HepG2 (cell line): ENCODE results near the gene RNF208. TPM values are rescaled to one million over a fixed set of nuclear protein-coding genes. Genes with fewer than 3 reads are reported as not detected.

Experiments used
- CEBPZ ChIP-seq: IDR thresholded peaks from 2 replicates; pipeline ENCODE4 v1.6.1; 2012; ENCODE audit warnings: low read length, improper control_type of control experiment
- MBNL3 ChIP-seq: fragments of 250-450 bp; sonication (Bioruptor Pico); conservative IDR thresholded peaks from 2 replicates; pipeline ENCODE4 v1.8.0; 2022; ENCODE audit warnings: mild to moderate bottlenecking, inconsistent platforms
- NCOA1 ChIP-seq: sonication (generic); formaldehyde crosslinking; IDR thresholded peaks from 2 replicates; pipeline ENCODE4 v1.9.0; 2021; ENCODE audit warnings: missing genetic modification reagents
- NFKB2 ChIP-seq: sonication (generic); formaldehyde crosslinking; IDR thresholded peaks from 2 replicates; pipeline ENCODE4 v1.4.0; 2020; ENCODE audit warnings: missing genetic modification reagents, borderline replicate concordance
- PHF20 ChIP-seq: sonication (generic); formaldehyde crosslinking; IDR thresholded peaks from 2 replicates; pipeline ENCODE4 v1.5.0; 2020; ENCODE audit warnings: mild to moderate bottlenecking, missing genetic modification reagents
- REXO4 ChIP-seq: sonication (generic); formaldehyde crosslinking; IDR thresholded peaks from 2 replicates; pipeline ENCODE4 v1.8.0; 2022; ENCODE audit warnings: missing genetic modification reagents, mild to moderate bottlenecking, borderline replicate concordance
- SSRP1 ChIP-seq: IDR thresholded peaks from 2 replicates; pipeline ENCODE4 v1.6.1; 2016; ENCODE audit warnings: control low read depth
- THAP9 ChIP-seq: sonication (generic); formaldehyde crosslinking; IDR thresholded peaks from 2 replicates; pipeline ENCODE4; 2020; ENCODE audit warnings: missing genetic modification reagents, mild to moderate bottlenecking, borderline replicate concordance
- ZBTB20 ChIP-seq: sonication (generic); formaldehyde crosslinking; IDR thresholded peaks from 2 replicates; pipeline ENCODE4 v1.8.1; 2023; ENCODE audit warnings: missing genetic modification reagents, low read depth, mild to moderate bottlenecking, borderline replicate concordance
- ZFP36L2 ChIP-seq: sonication (generic); formaldehyde crosslinking; IDR thresholded peaks from 2 replicates; pipeline ENCODE4 v1.4.0; 2020; ENCODE audit warnings: missing genetic modification reagents
- ZNF12 ChIP-seq: sonication (generic); formaldehyde crosslinking; IDR thresholded peaks from 2 replicates; pipeline ENCODE4 v1.5.0; 2020; ENCODE audit warnings: missing genetic modification reagents
- ZNF34 ChIP-seq: sonication (generic); formaldehyde crosslinking; IDR thresholded peaks from 2 replicates; pipeline ENCODE4 v1.4.0; 2020; ENCODE audit warnings: mild to moderate bottlenecking, missing genetic modification reagents, borderline replicate concordance
- ZNF605 ChIP-seq: sonication (generic); formaldehyde crosslinking; IDR thresholded peaks from 2 replicates; pipeline ENCODE4 v1.8.0; 2022; ENCODE audit warnings: mild to moderate bottlenecking, missing genetic modification reagents
- ZNF784 ChIP-seq: sonication (generic); formaldehyde crosslinking; IDR thresholded peaks from 2 replicates; pipeline ENCODE4 v1.5.1; 2020; ENCODE audit warnings: missing genetic modification reagents, mild to moderate bottlenecking, borderline replicate concordance
- ZNF83 ChIP-seq: sonication (generic); formaldehyde crosslinking; IDR thresholded peaks from 2 replicates; pipeline ENCODE4 v1.4.0; 2020; ENCODE audit warnings: missing genetic modification reagents, mild to moderate bottlenecking, borderline replicate concordance
- ZNF878 ChIP-seq: sonication (generic); formaldehyde crosslinking; IDR thresholded peaks from 2 replicates; pipeline ENCODE4 v1.8.1; 2023; ENCODE audit warnings: mild to moderate bottlenecking, missing genetic modification reagents, moderate library complexity
- polyA plus RNA-seq, 8 experiments: library from polyadenylated mRNA; depleted of rRNA in 3 of 8; stranded (reverse) in 7 of 8; unstranded in 1 of 8; fragments of >200 nt; fragmentation: Illumina TruSeq in 4 of 8; extraction: Trizol in 4 of 8; gene quantifications; 2 replicates each; pipeline versions ENCODE4 v1.2.1 to v1.2.3, GENCODE V29; 2011 to 2016; ENCODE audit warnings: low read depth in 4 of 8, missing spikeins in 1 of 8, mixed read lengths in 1 of 8; ENCODE audit not compliant: insufficient read depth in 1 of 8
- total RNA-seq, 5 experiments: library from RNA; depleted of rRNA; stranded (reverse); fragments of >200 nt; fragmentation: Illumina TruSeq; extraction: Trizol; gene quantifications; 2 replicates each; pipeline ENCODE4 v1.2.3, GENCODE V29; 2016; ENCODE audit warnings: low read depth in 1 of 5
- TF ChIP-seq, protein P1 (sequence below): sonication (generic); formaldehyde crosslinking; conservative IDR thresholded peaks from 2 replicates; pipeline ENCODE4 v1.8.0; 2022; ENCODE audit warnings: low read depth, missing genetic modification reagents

Gene RNF208
- total and polyA plus RNA-seq, 2 of the 13 experiments (the other 11 are each of a cell fraction or from before 2014, with no cell fraction given) = 1.6 to 2.1 TPM

DNA sequence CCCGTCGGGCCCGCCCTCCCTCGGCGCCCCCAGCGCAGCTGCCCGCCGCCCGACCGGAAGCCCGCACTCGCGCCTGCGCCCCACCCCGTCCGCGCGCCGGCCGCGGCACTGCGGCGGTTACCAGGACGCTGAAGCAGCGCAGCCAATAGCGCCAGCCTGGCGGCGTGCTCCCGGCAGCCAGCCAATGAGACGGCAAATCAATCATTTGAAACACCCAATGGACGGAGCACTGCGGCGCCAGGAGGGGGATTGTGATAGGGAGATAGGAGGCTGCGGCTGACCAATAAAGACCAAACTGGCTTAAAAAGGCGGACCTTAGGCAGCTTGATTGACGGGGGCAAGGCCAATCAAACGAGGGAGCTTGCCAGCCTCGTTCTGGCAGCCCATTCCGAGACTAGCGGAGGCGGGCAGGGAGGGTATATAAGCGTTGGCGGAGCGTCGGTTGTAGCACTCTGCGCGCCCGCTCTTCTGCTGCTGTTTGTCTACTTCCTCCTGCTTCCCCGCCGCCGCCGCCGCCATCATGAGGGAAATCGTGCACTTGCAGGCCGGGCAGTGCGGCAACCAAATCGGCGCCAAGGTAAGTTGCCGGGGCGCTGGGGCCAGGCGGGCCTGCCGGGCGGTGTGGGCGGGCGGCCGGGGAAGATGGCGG lies 18.9 kb upstream of the RNF208 start, which contains the start of gene TUBB4B (continued):
- TF ChIP-seq ZBTB20 (CRISPR knock-in tag) (peak; percentile 63; the same call in 1 of the 2 replicates), NCOA1 (CRISPR knock-in tag) (0 out of 2 replicates have a peak, but pooled peaks have one; percentile 20), NFKB2 (CRISPR knock-in tag) (no peak; the same call in 1 of the 2 replicates), ZNF784 (CRISPR knock-in tag) (no peak; the same call in 1 of the 2 replicates), REXO4 (CRISPR knock-in tag) (no peak), SSRP1 (CRISPR knock-in tag) (no peak; the same call in 1 of the 2 replicates), ZFP36L2 (no peak), ZNF34 (CRISPR knock-in tag) (no peak), MBNL3 (CRISPR knock-in tag) (no peak), CEBPZ (peak; percentile 85), ZNF605 (CRISPR knock-in tag) (peak; percentile 69), PHF20 (CRISPR knock-in tag) (no peak), ZNF878 (no peak), THAP9 (CRISPR knock-in tag) (0 out of 2 replicates have a peak, but pooled peaks have one; percentile 10), ZNF83 (CRISPR knock-in tag) (peak; percentile 60; the same call in 1 of the 2 replicates), ZNF12 (peak; percentile 58; the same call in 1 of the 2 replicates)
- TF ChIP-seq, protein P1, sequence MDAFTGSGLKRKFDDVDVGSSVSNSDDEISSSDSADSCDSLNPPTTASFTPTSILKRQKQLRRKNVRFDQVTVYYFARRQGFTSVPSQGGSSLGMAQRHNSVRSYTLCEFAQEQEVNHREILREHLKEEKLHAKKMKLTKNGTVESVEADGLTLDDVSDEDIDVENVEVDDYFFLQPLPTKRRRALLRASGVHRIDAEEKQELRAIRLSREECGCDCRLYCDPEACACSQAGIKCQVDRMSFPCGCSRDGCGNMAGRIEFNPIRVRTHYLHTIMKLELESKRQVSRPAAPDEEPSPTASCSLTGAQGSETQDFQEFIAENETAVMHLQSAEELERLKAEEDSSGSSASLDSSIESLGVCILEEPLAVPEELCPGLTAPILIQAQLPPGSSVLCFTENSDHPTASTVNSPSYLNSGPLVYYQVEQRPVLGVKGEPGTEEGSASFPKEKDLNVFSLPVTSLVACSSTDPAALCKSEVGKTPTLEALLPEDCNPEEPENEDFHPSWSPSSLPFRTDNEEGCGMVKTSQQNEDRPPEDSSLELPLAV (CRISPR knock-in tag) = no peak
